ENCODE data around the gene NPAS3. TPM values are rescaled to one million over a fixed set of nuclear protein-coding genes. Genes with fewer than 3 reads are reported as not detected.

The NPAS3 gene
- total and polyA plus RNA-seq, 10 donors, result 0.13 to 9.5 (median 2.9) TPM

- WGBS, 5 donors, result 84 to 98% (median 93%) methylated on average over 1 of the region's 1 CpG
- Histone ChIP-seq H3K27ac (no peak overlapping the region), H3K27me3 (replicated peaks in 1 of 7) (no peaks in the 10 kb centered on the region), H3K4me3 (no peak overlapping the region), H3K36me3 (no peaks in the 10 kb centered on the region), H3K9me3 (no peaks in the 10 kb centered on the region), H3K4me1 (no peaks in the 10 kb centered on the region)
- intact Hi-C loops (cut with DNase I; ENCODE audit: low total_unique reads), result no loop called here
- DNase-seq, result no peak
- TF ChIP-seq CTCF (IDR thresholded peaks at IDR 0.05 in 8 of 11, conservative IDR thresholded peaks at IDR 0.05 in 3 of 11) (no peak), POLR2A (IDR thresholded peaks at IDR 0.05) (no peak)
Observed at GRCh38 chr14:33207467-33208017, 268.9 kb downstream of the NPAS3 start.

- Histone ChIP-seq H3K27me3 (replicated peaks in 1 of 7) (no peaks in the 10 kb centered on the region), H3K4me3 (no peak overlapping the region), H3K27ac (no peak overlapping the region), H3K9me3 (no peaks in the 10 kb centered on the region), H3K36me3 (no peaks in the 10 kb centered on the region), H3K4me1 (no peaks in the 10 kb centered on the region)
- intact Hi-C loops (cut with DNase I; ENCODE audit: low total_unique reads), result no loop called here
- TF ChIP-seq POLR2AphosphoS5 (IDR thresholded peaks at IDR 0.05) (no peak), POLR2A (IDR thresholded peaks at IDR 0.05) (no peak), CTCF (IDR thresholded peaks at IDR 0.05 in 8 of 11, conservative IDR thresholded peaks at IDR 0.05 in 3 of 11) (no peak)
- DNase-seq, result no peak
Observed at GRCh38 chr14:33210311-33210710, 271.6 kb downstream of the NPAS3 start.

- Histone ChIP-seq H3K27me3 (replicated peaks in 1 of 7) (no peaks in the 10 kb centered on the region), H3K27ac (no peak overlapping the region), H3K9me3 (no peaks in the 10 kb centered on the region), H3K4me3 (no peak overlapping the region), H3K36me3 (no peaks in the 10 kb centered on the region), H3K4me1 (no peaks in the 10 kb centered on the region)
- TF ChIP-seq POLR2A (IDR thresholded peaks at IDR 0.05), result no peak
- TF ChIP-seq POLR2AphosphoS5 (IDR thresholded peaks at IDR 0.05), result no peak
- TF ChIP-seq CTCF (IDR thresholded peaks at IDR 0.05 in 8 of 11, conservative IDR thresholded peaks at IDR 0.05 in 3 of 11), result no peak
- WGBS, 5 donors, result 62 to 76% (median 66%) methylated on average over 2 of the region's 2 CpGs
- intact Hi-C loops (cut with DNase I; ENCODE audit: low total_unique reads), result no loop called here
- no peak for DNase-seq
Observed at GRCh38 chr14:33218026-33218425, 279.3 kb downstream of the NPAS3 start.

GRCh38 chr14:33219957-33220356 is 281.3 kb downstream of the NPAS3 start:
- no peak overlapping the region for H3K27ac ChIP-seq
- TF ChIP-seq CTCF (IDR thresholded peaks at IDR 0.05 in 8 of 11, conservative IDR thresholded peaks at IDR 0.05 in 3 of 11) (no peak), POLR2A (IDR thresholded peaks at IDR 0.05) (no peak), POLR2AphosphoS5 (IDR thresholded peaks at IDR 0.05) (no peak)
- no peaks in the 10 kb centered on the region for H3K4me1 ChIP-seq
- DNase-seq, result no peak
- H3K27me3 ChIP-seq (replicated peaks in 1 of 7), result no peaks in the 10 kb centered on the region
- no peak overlapping the region for H3K4me3 ChIP-seq
- 83 to 92% (median 87%) methylated on average over 4 of the region's 4 CpGs for WGBS, 5 donors
- H3K36me3 ChIP-seq, result no peaks in the 10 kb centered on the region
- intact Hi-C loops (cut with DNase I; ENCODE audit: low total_unique reads), result no loop called here
- H3K9me3 ChIP-seq, result no peaks in the 10 kb centered on the region
